Neutrophil (primary cell): ENCODE results near the gene SLC4A4.

Experiments used
- H3K27ac ChIP-seq: fragments of 200-600 bp; sonication (generic); 2 replicates; pipeline ENCODE4 v1.5.1; 2016; ENCODE audit warnings: mild to moderate bottlenecking, moderate library complexity
- H3K27me3 ChIP-seq: fragments of 200-600 bp; sonication (generic); 2 replicates; pipeline ENCODE4 v1.6.0; 2016; ENCODE audit warnings: mild to moderate bottlenecking
- H3K36me3 ChIP-seq: fragments of 200-600 bp; sonication (generic); 2 replicates; pipeline ENCODE4 v1.5.1; 2017
- H3K4me1 ChIP-seq, 2 experiments: fragments of 200-600 bp in 1 of 2; sonication (generic) in 1 of 2; 1 replicate in 1 of 2; 2 replicates in 1 of 2; pipeline versions ENCODE4 v1.5.1 to v1.6.1; 2013 to 2016; ENCODE audit warnings: low read depth in 1 of 2, low read length in 1 of 2, mild to moderate bottlenecking in 1 of 2, moderate library complexity in 1 of 2; ENCODE audit not compliant: control insufficient read depth in 1 of 2, insufficient read depth in 1 of 2
- H3K4me3 ChIP-seq, 2 experiments: fragments of 200-600 bp in 1 of 2; sonication (generic) in 1 of 2; 1 replicate in 1 of 2; 2 replicates in 1 of 2; pipeline ENCODE4 v1.5.1; 2013 to 2016; ENCODE audit warnings: low read depth in 1 of 2, low read length in 1 of 2, mild to moderate bottlenecking in 1 of 2, moderate library complexity in 1 of 2
- H3K9me3 ChIP-seq: fragments of 200-600 bp; sonication (generic); 2 replicates; pipeline ENCODE4 v1.5.1; 2016
- TF ChIP-seq, protein P1 (sequence below): fragments of 200-600 bp; sonication (generic); IDR thresholded peaks from 2 replicates; pipeline ENCODE4 v1.5.1; 2016; ENCODE audit warnings: antibody characterized with exemption

SLC4A4 gene

DNA sequence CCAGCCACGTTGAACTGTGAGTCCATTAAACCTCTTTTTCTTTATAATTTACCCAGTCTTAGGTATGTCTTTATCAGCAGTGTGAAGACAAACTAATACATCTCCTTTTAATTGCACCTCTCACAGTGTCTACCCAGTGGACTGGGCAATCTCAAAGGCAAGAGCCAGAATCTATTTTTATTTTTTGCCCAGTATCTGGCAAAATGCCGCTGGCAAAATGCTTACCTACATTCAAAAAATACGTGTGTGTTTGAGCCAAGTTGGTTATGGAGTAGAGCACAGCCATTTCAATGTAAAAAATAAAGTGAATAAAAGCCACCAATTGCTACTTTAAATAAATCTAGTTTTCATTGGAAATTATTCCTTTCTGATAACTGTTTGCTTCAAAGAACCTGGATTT is 245.2 kb downstream of the SLC4A4 start:
- no peaks in the 10 kb centered on the region for H3K4me1 ChIP-seq
- no peak overlapping the region for H3K27ac ChIP-seq
- no peaks in the 10 kb centered on the region for H3K27me3 ChIP-seq
- H3K36me3 ChIP-seq = no peaks in the 10 kb centered on the region
- H3K9me3 ChIP-seq = no peaks in the 10 kb centered on the region
- no peak overlapping the region for H3K4me3 ChIP-seq
- TF ChIP-seq, protein P1, sequence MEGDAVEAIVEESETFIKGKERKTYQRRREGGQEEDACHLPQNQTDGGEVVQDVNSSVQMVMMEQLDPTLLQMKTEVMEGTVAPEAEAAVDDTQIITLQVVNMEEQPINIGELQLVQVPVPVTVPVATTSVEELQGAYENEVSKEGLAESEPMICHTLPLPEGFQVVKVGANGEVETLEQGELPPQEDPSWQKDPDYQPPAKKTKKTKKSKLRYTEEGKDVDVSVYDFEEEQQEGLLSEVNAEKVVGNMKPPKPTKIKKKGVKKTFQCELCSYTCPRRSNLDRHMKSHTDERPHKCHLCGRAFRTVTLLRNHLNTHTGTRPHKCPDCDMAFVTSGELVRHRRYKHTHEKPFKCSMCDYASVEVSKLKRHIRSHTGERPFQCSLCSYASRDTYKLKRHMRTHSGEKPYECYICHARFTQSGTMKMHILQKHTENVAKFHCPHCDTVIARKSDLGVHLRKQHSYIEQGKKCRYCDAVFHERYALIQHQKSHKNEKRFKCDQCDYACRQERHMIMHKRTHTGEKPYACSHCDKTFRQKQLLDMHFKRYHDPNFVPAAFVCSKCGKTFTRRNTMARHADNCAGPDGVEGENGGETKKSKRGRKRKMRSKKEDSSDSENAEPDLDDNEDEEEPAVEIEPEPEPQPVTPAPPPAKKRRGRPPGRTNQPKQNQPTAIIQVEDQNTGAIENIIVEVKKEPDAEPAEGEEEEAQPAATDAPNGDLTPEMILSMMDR = no peak

DNA sequence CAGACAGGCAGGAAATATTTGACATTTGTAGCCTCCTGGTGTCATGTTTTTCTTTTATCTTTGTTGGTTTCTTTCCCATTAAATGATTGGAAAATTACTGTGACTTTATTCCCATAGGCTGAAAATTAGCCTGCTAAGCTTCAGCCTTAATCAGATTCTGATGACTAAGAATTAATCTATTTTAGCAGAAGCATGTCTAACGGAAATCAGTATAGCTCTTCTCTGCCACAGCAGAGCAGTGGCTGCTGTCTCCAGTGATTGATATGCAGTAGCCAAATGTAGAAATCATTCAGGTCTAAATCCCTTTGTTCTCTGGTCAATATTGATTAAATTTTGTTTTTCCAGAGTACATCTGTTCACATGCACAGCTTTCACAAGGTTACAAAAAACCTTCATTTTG is 245.8 kb downstream of the SLC4A4 start:
- no peaks in the 10 kb centered on the region for H3K27me3 ChIP-seq
- no peaks in the 10 kb centered on the region for H3K4me1 ChIP-seq
- TF ChIP-seq, protein P1 = no peak
- no peaks in the 10 kb centered on the region for H3K36me3 ChIP-seq
- H3K9me3 ChIP-seq = no peaks in the 10 kb centered on the region
- H3K4me3 ChIP-seq = no peak overlapping the region
- no peak overlapping the region for H3K27ac ChIP-seq

DNA sequence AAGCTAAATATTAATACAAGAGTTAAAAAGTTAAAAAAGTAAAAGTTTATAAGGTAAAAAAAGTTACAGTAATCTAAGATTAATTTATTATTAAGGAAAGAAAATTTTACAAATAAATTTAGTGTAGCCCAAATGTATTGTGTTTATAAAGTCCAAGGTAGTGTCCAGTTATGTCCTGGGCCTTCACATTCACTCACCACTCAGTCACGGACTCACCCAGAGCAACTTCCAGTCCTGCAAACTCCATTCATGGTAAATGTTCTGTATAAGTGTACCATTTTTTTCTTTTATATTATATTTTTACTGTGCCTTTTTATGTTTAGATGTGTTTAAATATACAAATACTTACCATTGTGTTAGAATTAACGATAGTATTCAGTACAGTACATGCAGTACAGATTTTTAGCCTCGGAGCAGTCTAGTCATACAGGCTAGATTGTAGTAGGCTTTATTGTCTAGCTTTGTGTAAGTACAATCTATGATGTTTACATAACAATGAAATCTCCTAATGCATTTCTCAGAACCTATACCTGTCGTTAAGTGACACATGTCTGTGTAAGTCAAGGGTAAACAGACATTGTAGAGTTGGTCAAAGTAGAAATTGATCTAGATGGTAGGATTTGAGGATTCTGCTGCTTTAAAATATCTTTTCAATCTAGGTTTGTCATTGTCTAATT is 247.4 kb downstream of the SLC4A4 start:
- Histone ChIP-seq H3K36me3 (no peaks in the 10 kb centered on the region), H3K4me1 (no peaks in the 10 kb centered on the region), H3K4me3 (no peak overlapping the region), H3K9me3 (no peaks in the 10 kb centered on the region), H3K27me3 (no peaks in the 10 kb centered on the region), H3K27ac (no peak overlapping the region)
- TF ChIP-seq, protein P1 = no peak

GRCh38 chr4:71587995-71588394 is 249.2 kb downstream of the SLC4A4 start:
- TF ChIP-seq, protein P1 = no peak
- Histone ChIP-seq H3K27ac (no peak overlapping the region), H3K9me3 (no peaks in the 10 kb centered on the region), H3K36me3 (no peaks in the 10 kb centered on the region), H3K4me3 (no peak overlapping the region), H3K27me3 (no peaks in the 10 kb centered on the region), H3K4me1 (no peaks in the 10 kb centered on the region)

DNA sequence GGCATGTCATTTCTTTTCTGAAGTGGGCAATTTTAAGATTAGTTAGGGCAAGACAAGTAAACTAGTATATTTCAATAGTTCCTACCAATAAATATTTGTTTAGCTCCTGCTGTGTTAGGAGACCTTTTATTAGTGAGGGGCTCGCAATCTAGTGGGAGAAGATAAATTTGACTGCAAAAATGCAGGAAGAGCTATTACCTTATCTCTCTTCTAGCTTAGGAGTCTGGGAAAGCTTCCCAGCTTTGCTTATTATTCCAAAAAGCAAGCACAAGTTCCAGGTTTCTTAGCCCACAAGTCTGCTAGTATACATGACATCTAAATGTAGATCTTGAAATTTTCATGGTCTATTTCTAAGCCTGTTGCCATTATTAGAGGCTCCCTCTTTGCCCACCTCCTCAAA is 254.0 kb downstream of the SLC4A4 start:
- TF ChIP-seq, protein P1 = no peak
- H3K27me3 ChIP-seq = no peaks in the 10 kb centered on the region
- no peaks in the 10 kb centered on the region for H3K36me3 ChIP-seq
- no peak overlapping the region for H3K4me3 ChIP-seq
- H3K27ac ChIP-seq = no peak overlapping the region
- H3K9me3 ChIP-seq = no peaks in the 10 kb centered on the region
- no peaks in the 10 kb centered on the region for H3K4me1 ChIP-seq
